ENCODE measurements around the gene GUCD1. TPM values are rescaled to one million over a fixed set of nuclear protein-coding genes. Genes with fewer than 3 reads are reported as not detected.

The GUCD1 gene
- polyA plus RNA-seq, 3 donors, result 67.1 to 85.9 (median 72.5) TPM

GRCh38 chr22:24582056-24582814 is 27.3 kb upstream of the GUCD1 start:
- peaks cover 0 to 2% of the 10 kb centered on the region in 2 donors for H3K36me3 ChIP-seq (replicated peaks in 1 of 2; ENCODE audit: control insufficient read depth in 1 of 2, insufficient read depth in 2 of 2, low read length in 2 of 2)
- H3K9ac ChIP-seq (ENCODE audit: insufficient read depth, low read length, poor library complexity, severe bottlenecking), result no peak overlapping the region
- no peaks in the 10 kb centered on the region for H3K4me1 ChIP-seq (ENCODE audit: control insufficient read depth in 1 of 2, insufficient read depth in 2 of 2, low read length in 2 of 2)
- no peaks in the 10 kb centered on the region for H3K79me2 ChIP-seq (ENCODE audit: insufficient read depth, low read length)
- no peaks in the 10 kb centered on the region for H3K27me3 ChIP-seq (ENCODE audit: control insufficient read depth in 2 of 2, insufficient read depth in 2 of 2, low read length in 2 of 2)
- Mint-ChIP-seq H3K9me3 (no peaks in the 10 kb centered on the region), H3K27ac (no peak overlapping the region), H3K27me3 (ENCODE audit: low read depth in 3 of 3) (peaks cover 0 to 2% (median 1%) of the 10 kb centered on the region in 3 donors), H3K4me1 (peaks cover 3% of the 10 kb centered on the region), H3K36me3 (peaks cover 6 to 14% of the 10 kb centered on the region in 2 donors), H3K4me3 (no peak overlapping the region)
- TF ChIP-seq CTCF (IDR thresholded peaks at IDR 0.05), result no peak
- intact Hi-C loops (cut with micrococcal nuclease), result no loop called here
- no peak for DNase-seq
- no peak overlapping the region for H3K4me3 ChIP-seq (replicated peaks in 1 of 3; ENCODE audit: low read depth in 2 of 3, low read length in 3 of 3)
- H2AFZ ChIP-seq (ENCODE audit: insufficient read depth, low read depth, low read length, poor library complexity, severe bottlenecking), result no peak overlapping the region
- no peaks in the 10 kb centered on the region for H4K20me1 ChIP-seq (ENCODE audit: insufficient read depth, low read length)
- WGBS (ENCODE audit: insufficient coverage), result 96% methylated on average over 8 of the region's 12 CpGs
- no peaks in the 10 kb centered on the region for H3K9me3 ChIP-seq (replicated peaks in 1 of 2; ENCODE audit: control insufficient read depth in 1 of 2, insufficient read depth in 1 of 2, low read length in 2 of 2)
- no peak overlapping the region for H3K27ac ChIP-seq (ENCODE audit: low read depth in 1 of 2, low read length in 2 of 2)
- H3K4me2 ChIP-seq (replicated peaks; ENCODE audit: extremely low read depth, low read length, poor library complexity, severe bottlenecking), result no peak overlapping the region

- Histone ChIP-seq H2AFZ (ENCODE audit: insufficient read depth, low read depth, low read length, poor library complexity, severe bottlenecking) (no peak overlapping the region), H3K79me2 (ENCODE audit: insufficient read depth, low read length) (no peaks in the 10 kb centered on the region), H3K9me3 (replicated peaks in 1 of 2; ENCODE audit: control insufficient read depth in 1 of 2, insufficient read depth in 1 of 2, low read length in 2 of 2) (no peaks in the 10 kb centered on the region), H3K4me2 (replicated peaks; ENCODE audit: extremely low read depth, low read length, poor library complexity, severe bottlenecking) (no peak overlapping the region), H3K27ac (ENCODE audit: low read depth in 1 of 2, low read length in 2 of 2) (no peak overlapping the region), H3K4me3 (replicated peaks in 1 of 3; ENCODE audit: low read depth in 2 of 3, low read length in 3 of 3) (no peak overlapping the region), H3K4me1 (ENCODE audit: control insufficient read depth in 1 of 2, insufficient read depth in 2 of 2, low read length in 2 of 2) (no peaks in the 10 kb centered on the region), H3K36me3 (replicated peaks in 1 of 2; ENCODE audit: control insufficient read depth in 1 of 2, insufficient read depth in 2 of 2, low read length in 2 of 2) (peaks cover 0 to 12% of the 10 kb centered on the region in 2 donors), H4K20me1 (ENCODE audit: insufficient read depth, low read length) (no peaks in the 10 kb centered on the region), H3K9ac (ENCODE audit: insufficient read depth, low read length, poor library complexity, severe bottlenecking) (no peak overlapping the region), H3K27me3 (ENCODE audit: control insufficient read depth in 2 of 2, insufficient read depth in 2 of 2, low read length in 2 of 2) (no peaks in the 10 kb centered on the region)
- 90% methylated on average over 2 of the region's 2 CpGs for WGBS (ENCODE audit: insufficient coverage)
- no peaks in the 10 kb centered on the region for H3K9me3 Mint-ChIP-seq
- no peak overlapping the region for H3K27ac Mint-ChIP-seq
- peaks cover 16 to 27% of the 10 kb centered on the region in 2 donors for H3K36me3 Mint-ChIP-seq
- peaks cover 6% of the 10 kb centered on the region for H3K4me1 Mint-ChIP-seq
- DNase-seq, result peak in 1 of 3 donors; percentile 46
- TF ChIP-seq CTCF (IDR thresholded peaks at IDR 0.05), result no peak
- peaks cover 0 to 3% (median 2%) of the 10 kb centered on the region in 3 donors for H3K27me3 Mint-ChIP-seq (ENCODE audit: low read depth in 3 of 3)
- no peak overlapping the region for H3K4me3 Mint-ChIP-seq
- intact Hi-C loops (cut with micrococcal nuclease), result no loop called here
Observed at GRCh38 chr22:24580276-24580675, 25.3 kb upstream of the GUCD1 start.

All from CD14-positive monocyte (primary cell).